OCI-LY7 (cell line): ENCODE data around the gene ARHGAP26. TPM values are rescaled to one million over a fixed set of nuclear protein-coding genes. Genes with fewer than 3 reads are reported as not detected.

Experiments
- BruUV-seq: library from RNA; stranded (reverse); fragments of 400-500 nt; replicated peaks from 2 replicates; lab custom pipeline; 2021; lab: Mats Ljungman, UMichigan
- CTCF ChIA-PET: fragments of 300-600 bp; sonication (Branson Sonifier 250); formaldehyde crosslinking; loops from one replicate; lab custom pipeline; 2022; ENCODE audit warnings: antibody characterized with exemption; ENCODE audit not compliant: unreplicated experiment; lab: Charles Lee
- POLR2A ChIA-PET: fragments of 300-600 bp; sonication (Branson Sonifier 250); formaldehyde crosslinking; loops from one replicate; lab custom pipeline; 2022; ENCODE audit warnings: antibody characterized with exemption; lab: Charles Lee
- DNase-seq: peaks from one replicate; pipeline ENCODE4 v3.0.0-alpha.2; 2015; ENCODE audit warnings: low spot score
- H2AFZ ChIP-seq: fragments of 200-600 bp; sonication (generic), shearing (Covaris generic); 2 replicates; pipeline ENCODE4 v1.6.1; 2014; ENCODE audit warnings: mild to moderate bottlenecking, antibody characterized with exemption, low read length, moderate library complexity
- H3K27ac ChIP-seq: fragments of 200-600 bp; sonication (generic); 2 replicates; pipeline ENCODE4 v1.5.1; 2014; ENCODE audit warnings: mixed run types, low read depth, mild to moderate bottlenecking, moderate library complexity, low read length, inconsistent platforms; ENCODE audit not compliant: poor library complexity, severe bottlenecking
- H3K36me3 ChIP-seq: fragments of 200-600 bp; sonication (generic); 2 replicates; pipeline ENCODE4 v1.6.1; 2014; ENCODE audit warnings: mild to moderate bottlenecking, antibody characterized with exemption, low read length, moderate library complexity, mixed read lengths; ENCODE audit not compliant: insufficient read depth
- H3K4me1 ChIP-seq: fragments of 200-600 bp; sonication (generic); 2 replicates; pipeline ENCODE4 v1.5.1; 2014; ENCODE audit warnings: mild to moderate bottlenecking, low read length; ENCODE audit not compliant: insufficient read depth, poor library complexity, severe bottlenecking
- H3K4me2 ChIP-seq: fragments of 200-600 bp; sonication (generic); 2 replicates; pipeline ENCODE4 v1.6.1; 2014; ENCODE audit warnings: mild to moderate bottlenecking, low read length
- H3K4me3 ChIP-seq: fragments of 200-600 bp; sonication (generic); 2 replicates; pipeline ENCODE4 v1.5.1; 2014; ENCODE audit warnings: mild to moderate bottlenecking, low read depth, low read length; ENCODE audit not compliant: poor library complexity, severe bottlenecking
- H3K79me2 ChIP-seq: fragments of 200-600 bp; sonication (generic); 2 replicates; pipeline ENCODE4 v1.6.1; 2016; ENCODE audit warnings: low read depth, mild to moderate bottlenecking, low read length, moderate library complexity, mixed read lengths; ENCODE audit not compliant: insufficient read depth
- H3K9me2 ChIP-seq: fragments of 200-600 bp; sonication (generic); 2 replicates; pipeline ENCODE4 v1.6.1; 2016; ENCODE audit warnings: mild to moderate bottlenecking, low read length, mixed read lengths; ENCODE audit not compliant: insufficient read depth
- H3K9me3 ChIP-seq: fragments of 200-600 bp; sonication (generic); 2 replicates; pipeline ENCODE4 v1.6.1; 2014; ENCODE audit warnings: mild to moderate bottlenecking, mixed run types, low read length, mixed read lengths
- H4K20me1 ChIP-seq: fragments of 200-600 bp; sonication (generic); 2 replicates; pipeline ENCODE4 v1.6.1; 2014; ENCODE audit warnings: mild to moderate bottlenecking, antibody characterized with exemption, low read length, moderate library complexity, mixed read lengths; ENCODE audit not compliant: insufficient read depth
- EZH2phosphoT487 ChIP-seq: fragments of 200-600 bp; sonication (generic); IDR thresholded peaks from 2 replicates; pipeline ENCODE4 v1.6.1; 2018; ENCODE audit warnings: low read depth, borderline replicate concordance, mild to moderate bottlenecking, mixed run types, antibody characterized with exemption, low read length, moderate library complexity, mixed read lengths
- intact Hi-C: fragments of 100-400 bp; cut with micrococcal nuclease; formaldehyde crosslinking; loops from one replicate; pipeline ENCODE4 v1.10.0; 2022; ENCODE audit not compliant: unreplicated experiment
- total RNA-seq, 2 experiments: library from RNA; depleted of rRNA in 1 of 2; stranded (reverse); fragments of >200 nt in 1 of 2; shearing (Covaris generic) in 1 of 2; gene quantifications; 2 replicates each; pipeline ENCODE4 v1.2.3, GENCODE V29; 2014 to 2022
- TF ChIP-seq, protein P1 (sequence below): fragments of 200-600 bp; sonication (generic); conservative IDR thresholded peaks from 2 replicates; pipeline ENCODE4 v1.5.1; 2014; ENCODE audit warnings: mild to moderate bottlenecking, antibody characterized with exemption, low read length, moderate library complexity, mixed read lengths

ARHGAP26 gene
- total RNA-seq, 2 experiments from 2014 or later = 7.0 to 19.1 TPM

DNA sequence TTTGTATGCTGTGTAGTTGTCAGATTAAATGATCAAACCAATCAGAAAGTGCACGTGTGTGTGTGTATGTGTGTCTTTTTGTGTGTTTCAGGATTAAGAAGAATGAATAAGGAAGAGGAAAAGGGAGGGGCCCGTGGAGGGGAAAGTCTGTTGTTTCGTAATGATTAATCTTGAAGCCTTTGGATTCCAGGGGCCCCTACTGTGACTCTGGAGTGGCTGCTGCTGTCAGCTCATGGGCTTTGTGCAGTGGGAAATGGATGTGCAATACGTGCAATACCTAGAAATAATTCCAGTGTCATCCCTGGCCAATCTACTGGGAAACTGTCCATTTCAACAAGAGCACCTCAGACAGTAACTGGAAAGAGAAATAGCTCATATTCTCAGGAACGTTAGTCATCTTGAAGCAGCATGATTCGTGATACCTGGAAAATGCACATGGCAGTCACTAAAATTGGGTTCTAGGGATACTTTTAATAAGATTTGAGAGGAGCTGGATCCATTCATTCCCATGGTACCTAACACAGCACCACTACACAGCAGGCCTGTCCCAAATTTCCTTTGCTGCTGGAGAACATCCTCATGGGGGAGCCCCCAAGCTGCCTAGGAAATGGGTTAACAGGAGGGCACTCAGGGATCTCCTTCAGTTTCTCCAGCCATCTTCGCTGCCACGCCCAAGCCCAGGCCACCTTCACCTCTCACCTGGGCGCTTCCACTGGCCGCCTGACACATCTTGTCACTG lies 447.1 kb downstream of the ARHGAP26 start:
- Histone ChIP-seq H3K36me3 (no peaks in the 10 kb centered on the region), H3K9me2 (no peaks in the 10 kb centered on the region), H3K4me3 (no peak overlapping the region), H3K27ac (no peak overlapping the region), H3K4me2 (no peak overlapping the region), H3K4me1 (peaks cover 8% of the 10 kb centered on the region), H3K79me2 (no peaks in the 10 kb centered on the region), H2AFZ (no peak overlapping the region), H3K9me3 (no peaks in the 10 kb centered on the region), H4K20me1 (no peaks in the 10 kb centered on the region)
- DNase-seq = no peak
- BruUV-seq = no TSS peak
- CTCF ChIA-PET = interaction anchor here (0.7 to 1.1 kb wide), 2 partner anchors 9 to 12 kb away, joined by 3 to 5 read pairs; no protein-coding TSS in a partner anchor
- no peak for TF ChIP-seq EZH2phosphoT487
- TF ChIP-seq, protein P1, sequence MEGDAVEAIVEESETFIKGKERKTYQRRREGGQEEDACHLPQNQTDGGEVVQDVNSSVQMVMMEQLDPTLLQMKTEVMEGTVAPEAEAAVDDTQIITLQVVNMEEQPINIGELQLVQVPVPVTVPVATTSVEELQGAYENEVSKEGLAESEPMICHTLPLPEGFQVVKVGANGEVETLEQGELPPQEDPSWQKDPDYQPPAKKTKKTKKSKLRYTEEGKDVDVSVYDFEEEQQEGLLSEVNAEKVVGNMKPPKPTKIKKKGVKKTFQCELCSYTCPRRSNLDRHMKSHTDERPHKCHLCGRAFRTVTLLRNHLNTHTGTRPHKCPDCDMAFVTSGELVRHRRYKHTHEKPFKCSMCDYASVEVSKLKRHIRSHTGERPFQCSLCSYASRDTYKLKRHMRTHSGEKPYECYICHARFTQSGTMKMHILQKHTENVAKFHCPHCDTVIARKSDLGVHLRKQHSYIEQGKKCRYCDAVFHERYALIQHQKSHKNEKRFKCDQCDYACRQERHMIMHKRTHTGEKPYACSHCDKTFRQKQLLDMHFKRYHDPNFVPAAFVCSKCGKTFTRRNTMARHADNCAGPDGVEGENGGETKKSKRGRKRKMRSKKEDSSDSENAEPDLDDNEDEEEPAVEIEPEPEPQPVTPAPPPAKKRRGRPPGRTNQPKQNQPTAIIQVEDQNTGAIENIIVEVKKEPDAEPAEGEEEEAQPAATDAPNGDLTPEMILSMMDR = 0 out of 2 replicates have a peak, but pooled peaks have one; percentile 16
- POLR2A ChIA-PET = interaction anchor here (0.5 to 1.2 kb wide), 4 partner anchors 10 to 1368 kb away, joined by 3 to 6 read pairs (median 4); no protein-coding TSS in a partner anchor
- intact Hi-C loops = no loop called here

DNA sequence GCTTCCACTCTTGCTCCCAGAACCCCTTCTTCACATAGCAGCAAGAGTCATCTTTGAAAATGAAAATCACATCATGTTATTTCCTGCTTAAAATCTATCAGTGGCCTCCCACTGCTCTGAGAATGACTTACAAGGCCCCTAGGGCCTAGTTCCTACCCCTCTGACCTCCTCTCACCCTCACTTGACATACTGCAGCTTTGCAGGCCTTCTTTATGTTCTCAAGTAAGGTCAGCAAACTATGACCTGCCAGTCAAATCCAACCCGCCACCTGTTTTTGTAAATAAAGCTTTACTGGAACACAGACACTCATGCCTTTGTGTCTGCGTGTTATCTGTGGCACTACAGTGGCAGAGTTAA lies 447.6 kb downstream of the ARHGAP26 start:
- no peaks in the 10 kb centered on the region for H3K9me2 ChIP-seq
- no peaks in the 10 kb centered on the region for H3K79me2 ChIP-seq
- ChIA-PET POLR2A (interaction anchor here (0.5 to 1.2 kb wide), 3 partner anchors 10 to 1368 kb away, joined by 3 to 6 read pairs (median 4); no protein-coding TSS in a partner anchor), CTCF (interaction anchor here (1.1 kb wide), 1 partner anchor 8 kb away, joined by 3 read pairs; no protein-coding TSS in a partner anchor)
- H3K4me2 ChIP-seq = no peak overlapping the region
- no peaks in the 10 kb centered on the region for H3K36me3 ChIP-seq
- H3K4me3 ChIP-seq = no peak overlapping the region
- BruUV-seq = no TSS peak
- no peaks in the 10 kb centered on the region for H4K20me1 ChIP-seq
- no peaks in the 10 kb centered on the region for H3K9me3 ChIP-seq
- H2AFZ ChIP-seq = no peak overlapping the region
- intact Hi-C loops = no loop called here
- TF ChIP-seq, protein P1 = no peak
- no peak for TF ChIP-seq EZH2phosphoT487
- H3K27ac ChIP-seq = no peak overlapping the region
- H3K4me1 ChIP-seq = peaks cover 14% of the 10 kb centered on the region
- DNase-seq = no peak
